Activated T-helper 1 cell treated with anti-CD3 and anti-CD28 coated beads, Interleukin-12 subunit alpha, Interleukin-12 subunit beta, Interleukin-2, Interleukin-4 antibody, amounts not matched to agents 30 ng/mL and 10 ng/mL and 1 ng/mL, durations not matched to agents 14 hours and 24 hours and 36 hours (primary cell): ENCODE results near the gene CNPY1. TPM values are rescaled to one million over a fixed set of nuclear protein-coding genes. Genes with fewer than 3 reads are reported as not detected.

Experiments
- DNase-seq: peaks from one replicate; pipeline ENCODE4 v3.0.0; 2021; ENCODE audit warnings: low spot score
- H3K27ac Mint-ChIP-seq: one replicate; pipeline ENCODE4 v1.8.0; 2021; ENCODE audit warnings: mild to moderate bottlenecking, mixed read lengths
- H3K27me3 Mint-ChIP-seq: one replicate; pipeline ENCODE4 v1.8.0; 2022; ENCODE audit warnings: mild to moderate bottlenecking, moderate library complexity, mixed read lengths; ENCODE audit not compliant: insufficient read depth
- H3K36me3 Mint-ChIP-seq: one replicate; pipeline ENCODE4 v1.8.0; 2021; ENCODE audit warnings: low read depth, mixed read lengths
- H3K4me1 Mint-ChIP-seq: one replicate; pipeline ENCODE4 v1.8.0; 2021; ENCODE audit warnings: low read depth, mixed read lengths
- H3K4me3 Mint-ChIP-seq: one replicate; pipeline ENCODE4 v1.8.0; 2021; ENCODE audit warnings: mild to moderate bottlenecking, moderate library complexity, mixed read lengths
- H3K9me3 Mint-ChIP-seq: one replicate; pipeline ENCODE4 v1.8.0; 2021; ENCODE audit warnings: mixed read lengths
- intact Hi-C: fragments of 100-400 bp; cut with micrococcal nuclease; formaldehyde crosslinking; loops from one replicate; pipeline ENCODE4 v1.15.1; 2024
- total RNA-seq: library from RNA; stranded (reverse); gene quantifications from 2 replicates; pipeline ENCODE4 v1.2.3, GENCODE V29; 2022

Gene CNPY1
- total RNA-seq, 1 donor from 2014 or later, result not detected

DNA sequence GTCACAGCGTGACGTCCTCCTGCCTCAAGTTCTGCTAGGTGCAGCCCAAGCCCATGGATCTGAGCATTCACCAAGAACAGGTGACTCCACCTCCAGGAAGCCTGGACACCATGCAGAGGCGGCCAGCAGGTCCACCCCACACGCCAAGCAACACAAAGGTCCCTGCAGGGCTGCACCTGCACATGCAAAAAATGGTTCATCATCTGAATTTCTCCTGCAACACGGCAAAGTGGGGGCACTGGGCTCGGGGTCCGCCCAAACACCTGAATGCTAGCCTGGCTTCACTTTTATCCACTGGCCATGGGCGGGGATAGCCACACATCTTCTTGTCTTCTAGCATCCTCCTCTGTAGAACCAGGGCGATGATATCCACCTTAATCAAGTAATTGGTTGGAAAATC, 28.9 kb downstream of the CNPY1 start:
- Mint-ChIP-seq H3K9me3 (no peaks in the 10 kb centered on the region), H3K27ac (no peak overlapping the region), H3K36me3 (no peaks in the 10 kb centered on the region), H3K27me3 (peaks cover 13% of the 10 kb centered on the region), H3K4me1 (no peaks in the 10 kb centered on the region), H3K4me3 (no peak overlapping the region)
- intact Hi-C loops, result no loop called here
- DNase-seq, result no peak

DNA sequence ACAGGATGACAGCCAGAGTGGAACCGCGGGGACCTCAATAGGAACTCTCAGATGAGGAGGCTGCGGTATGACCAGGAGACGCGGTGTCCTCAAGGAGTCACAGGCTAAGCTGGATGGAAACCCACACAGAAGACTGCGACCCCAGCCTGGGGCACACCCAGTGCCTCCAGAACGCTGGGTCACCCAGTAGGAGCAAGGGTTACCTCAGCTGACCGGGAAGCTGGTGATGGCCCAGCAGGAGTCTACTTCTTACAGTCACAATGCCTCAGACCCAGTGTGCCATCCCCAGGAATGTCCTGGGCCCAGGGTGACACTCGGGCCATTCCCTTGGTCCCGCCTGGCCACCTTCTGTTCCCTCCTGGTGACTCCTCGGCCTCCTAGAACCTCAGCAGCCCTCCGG, 29.9 kb downstream of the CNPY1 start:
- intact Hi-C loops, result no loop called here
- Mint-ChIP-seq H3K9me3 (no peaks in the 10 kb centered on the region), H3K36me3 (no peaks in the 10 kb centered on the region), H3K4me3 (no peak overlapping the region), H3K27ac (no peak overlapping the region), H3K27me3 (peaks cover 19% of the 10 kb centered on the region), H3K4me1 (no peaks in the 10 kb centered on the region)
- no peak for DNase-seq

DNA sequence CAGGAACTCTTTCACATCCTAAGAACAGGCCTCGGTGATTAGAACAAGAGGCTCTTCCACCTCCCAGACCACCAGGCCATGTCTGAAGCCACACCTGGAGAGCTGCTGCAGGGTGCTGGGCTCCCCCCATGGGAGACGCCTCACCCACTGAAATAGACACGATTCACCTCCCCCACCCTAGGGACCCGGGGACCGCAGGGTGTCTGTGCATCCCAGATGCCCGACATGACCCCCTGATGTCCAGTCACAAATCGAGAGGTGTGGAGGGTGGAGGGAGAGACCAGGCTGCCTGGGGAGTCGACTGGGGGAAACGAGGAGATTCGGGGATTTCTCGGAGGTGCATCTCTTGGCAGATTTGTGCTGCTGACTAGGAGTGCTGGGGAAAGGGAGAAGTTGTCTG, 31.0 kb downstream of the CNPY1 start:
- Mint-ChIP-seq H3K4me1 (no peaks in the 10 kb centered on the region), H3K4me3 (no peak overlapping the region), H3K27ac (no peak overlapping the region), H3K9me3 (no peaks in the 10 kb centered on the region), H3K27me3 (peaks cover 26% of the 10 kb centered on the region), H3K36me3 (no peaks in the 10 kb centered on the region)
- intact Hi-C loops, result no loop called here
- DNase-seq, result no peak

DNA sequence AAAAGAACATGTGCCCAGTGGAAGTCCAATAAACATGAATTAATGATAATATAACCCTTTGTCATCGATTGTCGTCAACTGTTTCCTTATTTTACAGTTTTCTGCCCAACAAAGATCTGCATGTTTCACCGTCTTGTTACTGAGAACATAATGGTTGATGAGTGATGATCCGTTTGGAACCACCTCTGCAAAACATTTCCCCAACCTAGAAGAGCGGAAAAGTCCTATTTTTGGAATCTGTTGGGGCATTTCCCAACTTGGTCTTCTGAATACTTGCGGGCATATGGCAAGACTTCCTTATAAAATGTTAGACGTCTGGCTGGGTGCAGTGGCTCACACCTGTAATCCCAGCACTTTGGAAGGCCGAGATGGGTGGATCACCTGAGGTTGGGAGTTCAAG, 32.1 kb downstream of the CNPY1 start:
- intact Hi-C loops, result no loop called here
- peaks cover under 1% of the 10 kb centered on the region for H3K36me3 Mint-ChIP-seq
- peaks cover 2% of the 10 kb centered on the region for H3K4me1 Mint-ChIP-seq
- DNase-seq, result no peak
- H3K4me3 Mint-ChIP-seq, result no peak overlapping the region
- no peak overlapping the region for H3K27ac Mint-ChIP-seq
- H3K9me3 Mint-ChIP-seq, result no peaks in the 10 kb centered on the region
- peaks cover 32% of the 10 kb centered on the region for H3K27me3 Mint-ChIP-seq

DNA sequence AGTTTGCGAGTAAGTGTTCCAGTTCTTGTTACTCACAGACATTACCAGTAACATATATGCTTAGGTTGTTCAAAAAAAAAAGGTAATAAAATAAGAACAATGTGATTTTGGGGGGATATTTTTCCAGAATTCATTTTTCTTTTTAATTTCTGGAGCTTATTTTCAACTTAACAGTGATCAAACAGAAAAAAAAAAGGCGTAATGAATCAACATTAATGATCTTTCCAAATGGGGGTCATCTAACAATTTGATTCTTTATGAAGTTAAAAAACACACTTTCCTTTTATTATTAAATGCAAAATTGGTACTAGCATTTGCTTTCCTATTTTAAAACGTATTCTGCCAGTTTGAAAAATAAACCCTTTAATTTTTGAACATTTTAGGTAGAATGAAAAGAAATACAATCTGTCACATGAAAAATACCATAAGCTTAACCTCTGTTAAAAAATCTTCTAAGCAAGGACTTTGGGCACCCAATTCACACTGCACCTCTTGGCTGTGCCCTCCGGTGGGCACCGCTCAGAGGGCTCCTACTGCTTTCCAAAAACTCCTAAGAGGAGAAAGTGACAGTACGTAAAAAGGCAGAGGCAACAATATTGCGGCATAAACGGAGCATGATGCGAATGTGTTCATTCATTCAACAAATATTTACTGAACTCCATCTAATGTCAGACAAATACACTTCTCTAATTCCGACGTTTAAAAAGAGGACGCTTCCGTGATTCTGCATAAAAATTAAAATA, 32.6 kb downstream of the CNPY1 start:
- Mint-ChIP-seq H3K9me3 (peaks cover 4% of the 10 kb centered on the region), H3K27me3 (peaks cover 38% of the 10 kb centered on the region), H3K27ac (no peak overlapping the region), H3K36me3 (peaks cover 4% of the 10 kb centered on the region), H3K4me3 (no peak overlapping the region), H3K4me1 (peaks cover 6% of the 10 kb centered on the region)
- no peak for DNase-seq
- intact Hi-C loops, result loop anchor here (2.0 kb wide), 1 partner anchor 19 kb away; no protein-coding TSS in a partner anchor

DNA sequence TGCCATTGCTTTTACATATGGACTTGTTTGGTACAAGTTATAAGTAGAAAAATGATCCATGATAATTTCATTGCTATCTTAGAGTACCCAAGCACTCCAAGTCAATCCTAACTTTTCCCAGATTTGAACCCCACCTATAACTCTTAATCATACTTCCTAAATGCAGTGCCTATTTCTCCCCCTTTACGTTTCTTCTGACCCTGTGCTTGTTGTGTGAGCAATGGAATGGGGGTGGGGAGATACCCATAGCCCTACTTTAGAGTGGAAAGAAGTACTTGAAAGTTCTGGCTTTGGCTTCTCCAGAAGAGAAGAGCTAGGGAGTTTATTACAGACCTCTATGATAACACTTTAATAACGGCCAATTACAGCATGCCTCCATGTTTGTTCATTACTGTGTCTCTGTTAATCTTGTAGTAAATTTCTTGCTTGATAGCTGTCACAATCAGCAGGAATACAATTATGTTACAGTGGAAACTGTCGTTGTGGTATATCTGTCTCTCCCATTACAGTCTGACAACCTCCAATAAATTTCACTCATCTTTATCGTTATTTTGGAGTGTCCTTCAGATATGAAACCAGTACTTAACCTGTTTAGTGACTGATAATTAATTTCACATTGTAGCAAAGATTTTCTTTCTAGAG, 34.0 kb downstream of the CNPY1 start:
- peaks cover 8% of the 10 kb centered on the region for H3K36me3 Mint-ChIP-seq
- no peak overlapping the region for H3K4me3 Mint-ChIP-seq
- no peak for DNase-seq
- H3K27me3 Mint-ChIP-seq, result peaks cover 51% of the 10 kb centered on the region
- intact Hi-C loops, result loop anchor here (2.0 kb wide), 1 partner anchor 20 kb away; no protein-coding TSS in a partner anchor
- H3K27ac Mint-ChIP-seq, result no peak overlapping the region
- H3K4me1 Mint-ChIP-seq, result peaks cover 6% of the 10 kb centered on the region
- H3K9me3 Mint-ChIP-seq, result peaks cover 4% of the 10 kb centered on the region

DNA sequence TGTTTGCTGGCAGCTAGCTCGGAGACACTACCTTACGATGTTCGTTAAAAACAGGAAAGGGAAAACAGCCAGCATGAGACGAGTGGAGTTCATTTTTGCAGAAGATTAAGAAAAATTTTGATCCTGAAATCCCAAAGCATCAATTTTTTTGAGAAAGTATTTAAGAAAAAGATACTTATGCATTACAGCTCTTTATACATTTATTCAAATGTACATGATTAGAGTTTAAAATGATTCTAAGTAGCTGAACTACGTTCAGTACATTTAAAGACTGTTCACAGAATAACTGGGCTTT, 34.7 kb downstream of the CNPY1 start:
- Mint-ChIP-seq H3K27me3 (peaks cover 57% of the 10 kb centered on the region), H3K36me3 (peaks cover 8% of the 10 kb centered on the region), H3K4me3 (no peak overlapping the region), H3K27ac (no peak overlapping the region), H3K9me3 (peaks cover 4% of the 10 kb centered on the region), H3K4me1 (peaks cover 11% of the 10 kb centered on the region)
- intact Hi-C loops, result no loop called here
- DNase-seq, result no peak

DNA sequence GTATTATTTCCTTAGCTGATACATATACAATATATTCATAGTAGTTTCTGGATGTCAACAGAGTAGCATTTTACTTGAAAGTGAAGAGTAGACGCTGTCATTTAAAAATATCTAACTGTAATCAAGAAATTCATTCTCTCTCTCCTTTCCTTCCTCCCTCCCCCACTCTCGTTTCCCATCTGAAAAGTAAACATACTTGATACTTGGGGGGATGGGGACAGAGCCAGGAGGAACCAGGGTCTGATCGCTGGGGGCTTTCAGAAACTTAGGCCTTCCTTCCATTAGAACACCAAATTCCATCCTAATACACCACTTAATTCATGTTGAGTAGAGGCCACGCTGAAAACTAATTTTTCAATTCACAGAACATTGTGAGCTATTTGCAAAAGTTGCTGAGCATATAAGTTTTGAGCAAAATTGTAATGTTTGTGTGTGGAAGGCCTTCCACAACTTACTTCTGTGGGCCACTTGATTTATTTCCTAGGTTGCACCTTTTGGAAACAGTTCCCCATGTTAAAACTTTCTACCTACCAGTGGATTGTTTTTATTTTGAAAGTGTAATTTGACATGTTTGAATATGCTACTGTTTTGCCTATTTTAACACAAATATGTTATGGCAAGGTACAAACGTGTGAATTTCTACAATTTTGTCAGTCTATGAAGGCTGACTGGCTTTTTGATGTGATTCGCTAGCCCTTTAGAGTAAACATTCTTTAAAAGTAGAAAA, 35.2 kb downstream of the CNPY1 start:
- peak overlapping the region; percentile 61 for H3K27ac Mint-ChIP-seq
- H3K27me3 Mint-ChIP-seq, result peaks cover 62% of the 10 kb centered on the region
- no peak for DNase-seq
- peaks cover 13% of the 10 kb centered on the region for H3K4me1 Mint-ChIP-seq
- intact Hi-C loops, result no loop called here
- no peak overlapping the region for H3K4me3 Mint-ChIP-seq
- H3K9me3 Mint-ChIP-seq, result peaks cover 4% of the 10 kb centered on the region
- peaks cover 8% of the 10 kb centered on the region for H3K36me3 Mint-ChIP-seq

DNA sequence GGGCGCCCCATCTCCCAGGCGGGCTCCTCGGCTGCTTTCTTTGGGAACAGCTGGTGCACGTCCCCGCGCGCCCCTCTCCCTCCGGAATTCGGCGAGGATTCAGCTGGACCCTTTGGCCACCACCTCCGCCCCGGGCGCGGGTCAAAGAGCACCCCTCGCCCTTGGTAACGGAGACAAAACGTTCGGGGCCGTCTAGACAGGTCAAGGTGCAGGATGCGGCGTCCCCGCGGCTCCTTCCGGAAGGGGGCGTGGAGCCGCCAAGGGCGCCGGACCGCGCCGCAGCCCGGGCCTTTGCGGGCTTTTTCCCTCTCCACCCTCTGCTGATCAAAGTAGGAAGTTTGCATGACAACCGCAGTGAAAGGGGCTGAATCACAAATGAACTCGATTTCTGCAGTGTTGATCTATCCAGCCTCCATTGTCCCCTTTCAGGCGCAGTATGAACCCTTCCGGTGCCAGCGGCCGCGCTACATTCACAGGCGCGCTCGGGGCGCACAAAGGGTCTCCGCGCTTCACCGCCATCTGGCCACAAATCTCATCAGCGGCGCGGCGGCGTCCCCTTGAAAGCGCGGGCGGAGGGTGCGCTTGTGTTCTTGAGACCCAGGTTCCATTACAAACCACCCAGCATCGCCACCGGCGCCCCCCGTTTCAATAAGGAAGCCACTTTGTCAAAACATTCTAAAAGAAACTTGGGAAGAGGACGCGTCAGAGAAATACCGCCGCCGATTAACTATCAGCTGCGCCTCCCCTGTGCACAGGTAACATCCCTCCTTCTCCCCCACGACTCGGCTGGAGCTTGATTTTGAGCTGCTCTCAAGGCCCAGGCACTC, 36.4 kb downstream of the CNPY1 start:
- Mint-ChIP-seq H3K27ac (peak overlapping the region; percentile 31), H3K4me1 (peaks cover 18% of the 10 kb centered on the region), H3K27me3 (peaks cover 71% of the 10 kb centered on the region), H3K36me3 (peaks cover 10% of the 10 kb centered on the region), H3K4me3 (no peak overlapping the region), H3K9me3 (peaks cover 4% of the 10 kb centered on the region)
- no peak for DNase-seq
- intact Hi-C loops, result loop anchor here (2.0 kb wide), 2 partner anchors 129 to 1499 kb away; no protein-coding TSS in a partner anchor

DNA sequence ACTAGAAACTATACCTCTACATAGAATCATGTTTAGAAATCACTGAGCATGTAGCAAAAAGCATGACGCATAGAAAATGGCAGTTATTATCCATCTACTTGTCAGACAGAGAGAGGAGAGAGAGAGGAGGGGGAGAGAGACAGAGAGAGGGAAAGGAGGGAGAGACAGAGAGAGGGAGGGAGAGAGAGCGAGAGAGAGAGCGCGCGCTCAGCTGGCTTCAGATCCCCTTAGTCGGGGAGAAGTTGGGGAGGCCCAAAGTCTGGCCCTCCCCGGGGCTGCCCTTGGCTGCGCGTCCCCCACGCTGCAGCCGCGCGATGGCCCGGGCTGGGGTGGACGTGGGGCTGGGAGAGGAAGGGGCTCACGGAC, 37.0 kb downstream of the CNPY1 start:
- peak overlapping the region; percentile 38 for H3K4me3 Mint-ChIP-seq

DNA sequence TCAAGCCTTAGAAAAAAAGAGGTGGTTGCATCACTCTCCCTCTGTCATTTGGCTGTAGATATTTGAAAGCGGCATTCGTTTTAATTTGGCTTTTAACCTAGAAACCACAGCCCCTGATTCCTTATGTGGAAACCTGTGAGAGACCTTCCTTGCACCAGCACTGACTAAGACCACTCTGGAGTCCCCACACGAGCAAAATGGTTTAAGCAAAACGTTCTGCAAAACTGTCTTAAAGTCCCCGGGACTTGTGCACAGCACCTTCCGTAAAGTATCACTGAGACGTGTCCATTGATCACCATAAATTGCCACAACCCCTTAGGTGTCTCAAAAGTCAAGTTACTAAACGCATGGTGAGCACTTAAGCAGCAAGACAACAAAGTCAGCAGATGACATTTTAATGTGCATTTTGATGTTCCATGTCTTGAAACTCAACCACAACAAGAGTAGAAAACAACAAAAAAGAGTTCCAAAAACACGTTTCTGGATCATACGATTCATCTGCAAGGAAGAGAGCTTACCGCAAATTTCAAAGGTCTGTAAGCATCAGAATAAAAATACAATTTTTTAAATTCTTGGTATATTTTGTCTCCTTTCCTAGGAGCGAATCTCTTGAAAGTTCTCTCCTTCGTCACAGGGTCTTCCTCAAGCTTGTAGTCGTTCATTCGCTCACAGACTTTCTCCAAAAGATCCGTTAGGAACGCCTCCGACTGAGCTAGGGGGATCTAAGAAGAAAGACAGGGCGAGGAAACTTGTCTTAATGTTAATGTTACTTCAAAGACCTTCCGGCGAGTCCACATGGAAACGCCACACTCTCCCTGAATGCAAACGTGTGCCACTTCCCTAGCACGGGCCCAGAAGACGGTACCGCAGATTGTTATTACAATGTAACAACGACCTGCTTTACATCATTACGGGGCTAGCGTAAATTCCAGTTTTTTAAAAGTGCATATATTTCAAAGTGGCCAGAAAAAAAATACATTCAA, 37.7 kb downstream of the CNPY1 start:
- DNase-seq, result no peak
- H3K4me1 Mint-ChIP-seq, result peaks cover 18% of the 10 kb centered on the region
- peaks cover 10% of the 10 kb centered on the region for H3K36me3 Mint-ChIP-seq
- peak overlapping the region; percentile 38 for H3K4me3 Mint-ChIP-seq
- peaks cover 4% of the 10 kb centered on the region for H3K9me3 Mint-ChIP-seq
- intact Hi-C loops, result loop anchor here (1.0 to 2.0 kb wide), 4 partner anchors 51 to 1500 kb away; no protein-coding TSS in a partner anchor
- H3K27ac Mint-ChIP-seq, result peak overlapping the region; percentile 87
- peaks cover 78% of the 10 kb centered on the region for H3K27me3 Mint-ChIP-seq

More for the DNA sequence above, 37.0 kb downstream of the CNPY1 start:
- Mint-ChIP-seq H3K4me1 (peaks cover 18% of the 10 kb centered on the region), H3K27me3 (peaks cover 77% of the 10 kb centered on the region), H3K9me3 (peaks cover 4% of the 10 kb centered on the region), H3K36me3 (peaks cover 10% of the 10 kb centered on the region), H3K27ac (peak overlapping the region; percentile 87)
- intact Hi-C loops, result loop anchor here (2.0 kb wide), 2 partner anchors 129 to 1499 kb away; no protein-coding TSS in a partner anchor
- DNase-seq, result no peak
